GM12875 (cell line): Measurements from ENCODE around the gene RASGRF2.

Experiments
- H3K4me3 ChIP-seq: one replicate; pipeline ENCODE4 v1.5.1; 2011; ENCODE audit warnings: low read depth, low read length, control low read depth
- TF ChIP-seq, protein P1 (sequence below): IDR thresholded peaks from 2 replicates; pipeline ENCODE4 v1.5.1; 2011; ENCODE audit warnings: low read depth, mild to moderate bottlenecking, control low read depth, inconsistent platforms, low read length, moderate library complexity, borderline replicate concordance; ENCODE audit not compliant: insufficient read depth

RASGRF2 gene

DNA sequence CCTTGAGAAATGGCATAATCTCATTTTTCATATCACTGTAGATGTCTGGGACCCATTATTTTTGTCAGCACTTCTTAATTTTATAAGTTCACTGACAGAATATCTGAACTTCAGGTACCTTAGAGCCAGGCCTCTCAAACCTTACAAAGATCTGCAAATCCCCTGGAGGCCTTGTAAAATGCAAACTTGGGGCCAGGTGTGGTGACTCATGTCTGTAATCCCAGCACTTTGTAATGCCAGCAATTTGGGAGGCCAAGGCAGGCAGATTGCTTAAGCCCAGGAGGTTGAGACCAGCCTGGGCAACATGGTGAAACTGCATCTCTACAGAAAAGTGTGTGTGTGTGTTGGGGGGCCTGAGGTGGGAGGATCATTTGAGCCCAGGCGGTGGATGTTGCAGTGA is 30.8 kb downstream of the RASGRF2 start:
- TF ChIP-seq, protein P1, sequence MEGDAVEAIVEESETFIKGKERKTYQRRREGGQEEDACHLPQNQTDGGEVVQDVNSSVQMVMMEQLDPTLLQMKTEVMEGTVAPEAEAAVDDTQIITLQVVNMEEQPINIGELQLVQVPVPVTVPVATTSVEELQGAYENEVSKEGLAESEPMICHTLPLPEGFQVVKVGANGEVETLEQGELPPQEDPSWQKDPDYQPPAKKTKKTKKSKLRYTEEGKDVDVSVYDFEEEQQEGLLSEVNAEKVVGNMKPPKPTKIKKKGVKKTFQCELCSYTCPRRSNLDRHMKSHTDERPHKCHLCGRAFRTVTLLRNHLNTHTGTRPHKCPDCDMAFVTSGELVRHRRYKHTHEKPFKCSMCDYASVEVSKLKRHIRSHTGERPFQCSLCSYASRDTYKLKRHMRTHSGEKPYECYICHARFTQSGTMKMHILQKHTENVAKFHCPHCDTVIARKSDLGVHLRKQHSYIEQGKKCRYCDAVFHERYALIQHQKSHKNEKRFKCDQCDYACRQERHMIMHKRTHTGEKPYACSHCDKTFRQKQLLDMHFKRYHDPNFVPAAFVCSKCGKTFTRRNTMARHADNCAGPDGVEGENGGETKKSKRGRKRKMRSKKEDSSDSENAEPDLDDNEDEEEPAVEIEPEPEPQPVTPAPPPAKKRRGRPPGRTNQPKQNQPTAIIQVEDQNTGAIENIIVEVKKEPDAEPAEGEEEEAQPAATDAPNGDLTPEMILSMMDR, result no peak
- H3K4me3 ChIP-seq, result no peak overlapping the region

DNA sequence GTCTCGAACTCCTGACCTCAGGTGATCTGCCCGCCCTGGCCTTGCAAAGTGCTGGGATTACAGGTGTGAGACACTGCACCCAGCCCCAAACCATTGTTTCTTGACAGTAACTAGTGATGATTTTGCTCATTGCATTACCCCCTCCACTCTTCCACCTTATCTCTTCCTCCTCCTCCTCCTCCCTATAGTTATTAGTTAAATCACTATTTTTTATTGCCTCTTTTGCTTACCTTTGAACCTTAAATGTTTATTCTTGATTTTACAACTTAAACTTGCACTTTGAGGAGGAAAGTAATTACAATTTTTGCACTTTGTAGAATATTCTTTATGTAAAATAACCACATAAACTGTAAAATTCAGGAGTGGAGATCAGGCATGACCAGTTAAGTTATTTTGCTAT is 35.7 kb downstream of the RASGRF2 start:
- TF ChIP-seq, protein P1, result no peak
- H3K4me3 ChIP-seq, result no peak overlapping the region

DNA sequence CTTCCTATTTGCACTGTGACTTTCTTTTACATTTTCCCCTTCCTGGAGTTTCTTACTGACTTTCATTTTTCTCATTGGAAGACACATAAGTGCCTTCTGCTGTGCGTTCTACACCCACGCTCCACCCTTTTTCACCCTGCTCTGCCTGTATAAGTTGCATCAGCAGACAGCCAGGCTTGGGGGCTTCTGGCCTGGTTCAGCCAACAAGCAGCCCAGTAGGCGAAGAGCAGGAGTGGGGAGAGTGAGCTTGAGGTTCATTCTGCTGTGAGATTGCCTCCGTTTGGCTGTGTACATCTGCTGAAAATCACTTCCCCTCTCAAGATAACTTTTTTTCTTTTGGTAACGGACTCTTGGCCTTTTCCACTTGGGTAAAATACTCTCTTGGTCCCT is 38.4 kb downstream of the RASGRF2 start:
- H3K4me3 ChIP-seq, result no peak overlapping the region
- TF ChIP-seq, protein P1, result no peak

DNA sequence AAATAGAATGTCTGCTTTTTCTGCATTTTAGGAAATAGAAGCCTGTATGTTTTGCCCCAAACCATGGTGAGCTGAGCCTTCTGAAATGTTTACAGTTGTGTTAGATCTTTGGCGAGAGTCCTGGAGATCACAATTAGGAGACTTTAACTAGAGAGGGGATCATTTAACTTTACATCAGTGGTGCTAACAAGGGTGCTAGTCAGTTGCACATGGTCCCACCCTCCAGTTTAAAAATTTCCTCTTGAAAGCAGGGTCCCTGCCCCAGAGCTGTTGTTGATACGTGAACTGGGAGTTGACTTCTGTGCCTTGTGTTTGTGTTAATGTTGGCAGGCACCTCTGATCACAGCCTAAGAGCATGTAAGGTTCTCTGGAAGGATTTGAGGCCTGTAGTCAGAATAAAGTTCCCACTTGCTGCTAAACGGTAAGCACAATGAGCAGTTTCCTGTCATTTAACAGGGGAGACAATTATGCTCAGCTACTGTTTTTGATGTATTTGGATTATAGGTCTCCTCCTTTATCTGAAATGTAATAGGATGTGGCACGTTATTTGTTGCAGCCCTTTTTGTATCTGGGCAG is 43.7 kb downstream of the RASGRF2 start:
- TF ChIP-seq, protein P1, result no peak
- H3K4me3 ChIP-seq, result no peak overlapping the region

DNA sequence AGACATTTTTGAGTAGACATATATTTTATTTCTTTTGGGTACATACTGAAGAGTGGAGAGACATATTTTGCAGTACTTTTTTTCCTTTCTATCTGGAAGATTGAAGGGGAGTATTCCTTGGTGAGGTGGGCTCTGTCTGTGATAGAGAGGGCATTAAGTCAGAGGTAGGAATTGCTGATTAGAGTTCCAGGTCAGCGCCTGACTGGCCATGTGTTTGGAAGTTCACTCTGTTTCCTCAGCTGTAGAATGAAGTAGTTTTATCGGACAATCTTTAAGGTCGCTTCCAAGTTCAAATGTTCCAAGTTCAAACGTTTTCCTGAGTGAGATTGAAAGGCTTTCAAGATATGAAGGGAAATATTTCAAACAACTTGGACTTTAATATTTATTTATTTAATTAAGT is 45.5 kb downstream of the RASGRF2 start:
- TF ChIP-seq, protein P1, result no peak
- H3K4me3 ChIP-seq, result no peak overlapping the region

DNA sequence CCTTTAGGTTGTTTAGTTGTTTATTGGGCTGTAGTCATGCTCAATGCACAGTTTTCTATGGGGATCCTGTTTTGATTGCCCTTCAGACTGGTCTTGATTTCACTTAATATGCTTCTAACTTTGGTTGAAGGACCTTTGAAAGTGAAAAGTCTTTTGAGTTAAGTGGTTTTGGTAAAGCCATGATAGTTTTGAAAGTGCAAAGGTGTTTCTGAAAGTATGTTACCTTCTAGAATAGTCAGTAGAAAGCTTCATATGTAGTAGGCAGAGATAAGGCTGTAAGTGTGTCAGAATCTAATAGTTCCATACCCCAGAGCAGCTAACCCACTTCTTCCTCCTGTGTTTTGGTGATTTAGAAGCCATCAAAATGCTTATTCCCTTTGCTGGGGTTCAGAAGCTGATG is 46.1 kb downstream of the RASGRF2 start:
- TF ChIP-seq, protein P1, result no peak

DNA sequence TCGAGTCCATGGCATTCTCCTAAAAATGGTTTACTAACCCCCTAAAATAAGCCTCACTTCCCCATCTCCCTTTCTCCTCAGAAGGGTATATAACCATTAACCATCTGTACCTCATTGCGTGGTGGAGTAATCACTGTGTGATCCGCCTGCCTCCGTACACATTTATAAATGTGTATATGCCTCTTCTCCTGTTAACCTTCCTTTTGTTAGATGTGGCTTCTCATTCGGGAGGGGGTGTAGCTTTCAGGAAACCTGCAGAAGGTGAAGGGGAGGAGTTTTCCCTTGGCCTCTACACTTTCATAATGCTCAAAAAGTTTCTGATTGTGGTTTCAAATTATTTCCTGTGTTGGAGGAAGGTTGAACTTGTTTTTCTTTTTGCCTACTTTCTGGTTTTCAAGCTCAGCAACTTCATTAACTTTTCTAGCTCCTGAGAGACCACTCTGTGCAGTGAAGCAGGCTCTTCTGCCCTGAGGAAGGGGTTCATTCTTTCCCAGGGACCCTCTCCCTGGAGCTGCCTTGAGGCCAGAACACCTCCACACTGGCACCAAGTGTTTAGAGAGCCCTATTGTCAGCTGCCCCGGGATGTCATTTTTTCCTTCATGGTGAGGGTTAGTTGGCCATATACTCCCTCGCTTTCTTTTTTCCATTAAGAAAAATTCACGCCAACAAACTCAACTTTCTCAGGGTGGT is 46.9 kb downstream of the RASGRF2 start:
- TF ChIP-seq, protein P1, result no peak
- H3K4me3 ChIP-seq, result no peak overlapping the region

More for the DNA sequence above, 46.1 kb downstream of the RASGRF2 start:
- no peak overlapping the region for H3K4me3 ChIP-seq
